Esophagus (tissue), 2 donors: Measurements from ENCODE around the gene ADAMTS16. TPM values are rescaled to one million over a fixed set of nuclear protein-coding genes. Genes with fewer than 3 reads are reported as not detected.

Source experiments
- H3K27ac ChIP-seq, 2 donors: one replicate each; pipeline ENCODE4 v1.5.1; 2013; ENCODE audit warnings: low read depth in 2 of 2, mild to moderate bottlenecking in 2 of 2, inconsistent platforms in 1 of 2, low read length in 1 of 2, moderate library complexity in 1 of 2
- H3K27me3 ChIP-seq, 2 donors: one replicate each; pipeline ENCODE4 v1.6.1; 2013; ENCODE audit warnings: low read length in 2 of 2, control low read depth in 1 of 2, mild to moderate bottlenecking in 1 of 2; ENCODE audit not compliant: insufficient read depth in 2 of 2, control insufficient read depth in 1 of 2
- H3K36me3 ChIP-seq, 2 donors: one replicate each; pipeline ENCODE4 v1.6.1; 2013; ENCODE audit warnings: low read length in 1 of 2; ENCODE audit not compliant: control insufficient read depth in 2 of 2, insufficient read depth in 2 of 2
- H3K4me1 ChIP-seq, 2 donors: one replicate each; pipeline ENCODE4 v1.6.1; 2013; ENCODE audit warnings: low read length in 1 of 2; ENCODE audit not compliant: control insufficient read depth in 2 of 2, insufficient read depth in 2 of 2
- H3K4me3 ChIP-seq, 2 donors: one replicate each; pipeline ENCODE4 v1.5.1; 2013; ENCODE audit warnings: low read length in 2 of 2, mild to moderate bottlenecking in 2 of 2, low read depth in 1 of 2, moderate library complexity in 1 of 2
- H3K9me3 ChIP-seq, 2 donors: one replicate each; pipeline ENCODE4 v1.6.1; 2013; ENCODE audit warnings: mild to moderate bottlenecking in 2 of 2, low read depth in 1 of 2, low read length in 1 of 2, moderate library complexity in 1 of 2; ENCODE audit not compliant: control insufficient read depth in 2 of 2, insufficient read depth in 1 of 2
- WGBS, 2 donors: extraction: QIAGEN DNeasy Blood & Tissue Kit; methylation state at CpG; one replicate each; pipeline ENCODE4 v1.1.7; 2013; 5-methylcytosine and 5-hydroxymethylcytosine counted together
- polyA plus RNA-seq, 2 donors: library from polyadenylated mRNA; stranded (reverse); fragments of 200-250 nt; gene quantifications; one replicate each; pipeline ENCODE4 v1.2.3, GENCODE V29; 2013
- donor health status: healthy with polysubstance abuse.
- donor health status: Bipolar disorder and iron deficiency.

Gene ADAMTS16
- polyA plus RNA-seq, 2 donors, result not detected

- Histone ChIP-seq H3K4me3 (no peak overlapping the region), H3K9me3 (peaks cover 0 to 8% of the 10 kb centered on the region in 2 donors), H3K27me3 (no peaks in the 10 kb centered on the region), H3K27ac (no peak overlapping the region), H3K36me3 (no peaks in the 10 kb centered on the region), H3K4me1 (peaks cover 0 to 7% of the 10 kb centered on the region in 2 donors)
- 55 to 63% methylated on average over 5 of the region's 5 CpGs for WGBS, 2 donors
Observed at GRCh38 chr5:5309645-5310044, 169.5 kb downstream of the ADAMTS16 start.

- Histone ChIP-seq H3K36me3 (no peaks in the 10 kb centered on the region), H3K4me3 (no peak overlapping the region), H3K27me3 (no peaks in the 10 kb centered on the region), H3K9me3 (no peaks in the 10 kb centered on the region), H3K4me1 (peaks cover 0 to 2% of the 10 kb centered on the region in 2 donors), H3K27ac (no peak overlapping the region)
- WGBS, 2 donors, result 66 to 72% methylated on average over 6 of the region's 6 CpGs
Observed at GRCh38 chr5:5313101-5313635, 173.0 kb downstream of the ADAMTS16 start.

GRCh38 chr5:5314166-5314565 is 174.0 kb downstream of the ADAMTS16 start:
- no peaks in the 10 kb centered on the region for H3K27me3 ChIP-seq
- H3K36me3 ChIP-seq, result no peaks in the 10 kb centered on the region
- peaks cover 0 to 2% of the 10 kb centered on the region in 2 donors for H3K4me1 ChIP-seq
- H3K9me3 ChIP-seq, result no peaks in the 10 kb centered on the region
- no peak overlapping the region for H3K4me3 ChIP-seq
- no peak overlapping the region for H3K27ac ChIP-seq
- 74 to 77% methylated on average over 3 of the region's 3 CpGs for WGBS, 2 donors

GRCh38 chr5:5314626-5315025 is 174.5 kb downstream of the ADAMTS16 start:
- no peaks in the 10 kb centered on the region for H3K27me3 ChIP-seq
- 88 to 89% methylated on average over 6 of the region's 6 CpGs for WGBS, 2 donors
- H3K4me3 ChIP-seq, result no peak overlapping the region
- peaks cover 0 to under 1% of the 10 kb centered on the region in 2 donors for H3K4me1 ChIP-seq
- no peaks in the 10 kb centered on the region for H3K9me3 ChIP-seq
- H3K36me3 ChIP-seq, result no peaks in the 10 kb centered on the region
- H3K27ac ChIP-seq, result no peak overlapping the region

- no peaks in the 10 kb centered on the region for H3K36me3 ChIP-seq
- H3K27me3 ChIP-seq, result no peaks in the 10 kb centered on the region
- H3K4me3 ChIP-seq, result no peak overlapping the region
- WGBS, 2 donors, result 88 to 90% methylated on average over 12 of the region's 12 CpGs
- no peaks in the 10 kb centered on the region for H3K9me3 ChIP-seq
- no peak overlapping the region for H3K27ac ChIP-seq
- H3K4me1 ChIP-seq, result no peaks in the 10 kb centered on the region
Observed at GRCh38 chr5:5315068-5315980, 175.2 kb downstream of the ADAMTS16 start.

- H3K36me3 ChIP-seq, result no peaks in the 10 kb centered on the region
Observed at GRCh38 chr5:5316334-5316733, 176.2 kb downstream of the ADAMTS16 start.

GRCh38 chr5:5317976-5318375 is 177.8 kb downstream of the ADAMTS16 start:
- no peaks in the 10 kb centered on the region for H3K4me1 ChIP-seq
- WGBS, 2 donors, result 94% methylated on average over 10 of the region's 10 CpGs
- H3K27ac ChIP-seq, result no peak overlapping the region
- H3K4me3 ChIP-seq, result no peak overlapping the region
- H3K36me3 ChIP-seq, result no peaks in the 10 kb centered on the region
- H3K27me3 ChIP-seq, result no peaks in the 10 kb centered on the region
- no peaks in the 10 kb centered on the region for H3K9me3 ChIP-seq

More at GRCh38 chr5:5316334-5316733, 176.2 kb downstream of the ADAMTS16 start:
- Histone ChIP-seq H3K4me3 (no peak overlapping the region), H3K4me1 (no peaks in the 10 kb centered on the region), H3K27ac (no peak overlapping the region), H3K27me3 (no peaks in the 10 kb centered on the region), H3K9me3 (no peaks in the 10 kb centered on the region)
- WGBS, 2 donors, result 28 to 51% methylated on average over 1 of the region's 1 CpG

GRCh38 chr5:5318426-5319190 is 178.5 kb downstream of the ADAMTS16 start:
- Histone ChIP-seq H3K4me3 (no peak overlapping the region), H3K4me1 (no peaks in the 10 kb centered on the region), H3K36me3 (no peaks in the 10 kb centered on the region), H3K9me3 (no peaks in the 10 kb centered on the region), H3K27ac (no peak overlapping the region), H3K27me3 (no peaks in the 10 kb centered on the region)
- 89 to 90% methylated on average over 18 of the region's 18 CpGs for WGBS, 2 donors

- WGBS, 2 donors, result 84 to 88% methylated on average over 15 of the region's 15 CpGs
- Histone ChIP-seq H3K27ac (no peak overlapping the region), H3K4me1 (no peaks in the 10 kb centered on the region), H3K36me3 (no peaks in the 10 kb centered on the region), H3K27me3 (no peaks in the 10 kb centered on the region), H3K4me3 (no peak overlapping the region), H3K9me3 (no peaks in the 10 kb centered on the region)
Observed at GRCh38 chr5:5320062-5320805, 180.1 kb downstream of the ADAMTS16 start.
